NCI-H2107 (cell line): ENCODE data around the gene FBXL12.
"Not testable (repeated sequence)": the region's sequence is repeated elsewhere in the genome, so short reads cannot be mapped to it uniquely, and the experiment has no call there.

ENCODE experiments used
- DNase-seq: peaks from one replicate; lab custom pipeline; 2025; lab: John Stamatoyannopoulos, UW

Gene FBXL12

DNA sequence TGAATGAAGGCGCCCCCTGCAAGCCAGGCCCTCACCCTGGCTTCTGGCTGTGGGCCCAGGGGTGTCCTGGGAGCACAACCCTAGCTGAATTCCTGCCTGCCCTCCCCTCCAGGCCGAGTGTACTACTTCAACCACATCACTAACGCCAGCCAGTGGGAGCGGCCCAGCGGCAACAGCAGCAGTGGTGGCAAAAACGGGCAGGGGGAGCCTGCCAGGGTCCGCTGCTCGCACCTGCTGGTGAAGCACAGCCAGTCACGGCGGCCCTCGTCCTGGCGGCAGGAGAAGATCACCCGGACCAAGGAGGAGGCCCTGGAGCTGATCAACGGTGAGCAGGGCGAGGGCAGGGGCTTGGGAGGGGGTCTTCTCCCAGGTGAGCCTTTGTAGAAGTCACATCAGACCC is 19.4 kb upstream of the FBXL12 start:
- no peak for DNase-seq

DNA sequence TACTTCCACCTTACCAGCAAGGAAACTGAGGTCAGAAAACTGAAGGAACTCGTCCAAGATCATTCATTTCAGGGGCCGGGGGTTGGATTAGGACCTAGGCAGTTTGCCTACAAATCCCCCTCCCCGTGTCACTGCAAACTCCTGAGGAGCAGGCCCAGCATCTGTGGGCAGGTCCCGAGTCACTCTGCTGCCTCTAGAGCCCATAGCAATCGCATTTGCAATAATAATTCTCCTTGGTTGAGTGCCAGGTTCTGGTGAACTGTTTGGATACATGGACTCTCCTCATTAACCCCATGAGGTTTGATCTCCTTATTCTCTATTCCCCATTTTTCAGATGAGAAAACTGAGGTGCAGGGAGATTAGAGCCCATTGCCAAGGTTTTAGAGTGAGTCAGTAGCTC is 17.1 kb upstream of the FBXL12 start:
- no peak for DNase-seq

DNA sequence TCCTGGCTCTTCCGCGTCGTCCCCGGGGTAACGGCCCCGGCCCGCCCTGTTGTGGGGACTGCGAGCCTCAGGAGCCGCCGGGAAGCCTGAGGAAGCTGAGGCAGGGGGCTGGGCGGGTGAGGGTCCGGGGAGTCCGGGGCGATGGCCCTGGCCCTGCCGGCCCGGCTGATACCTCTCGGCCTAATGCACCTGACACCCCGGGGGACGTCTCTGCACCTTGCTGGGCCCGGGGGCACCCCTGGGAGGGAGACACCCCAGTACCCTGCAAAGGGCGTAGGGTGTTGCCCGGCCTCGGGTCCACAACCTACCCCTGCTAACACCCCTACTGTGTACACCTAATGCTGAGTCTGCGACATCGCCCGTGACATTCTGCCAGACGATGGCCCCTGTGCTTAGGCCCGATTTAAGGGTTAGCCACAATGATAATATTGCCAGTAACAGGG is 16.6 kb upstream of the FBXL12 start:
- no peak for DNase-seq

DNA sequence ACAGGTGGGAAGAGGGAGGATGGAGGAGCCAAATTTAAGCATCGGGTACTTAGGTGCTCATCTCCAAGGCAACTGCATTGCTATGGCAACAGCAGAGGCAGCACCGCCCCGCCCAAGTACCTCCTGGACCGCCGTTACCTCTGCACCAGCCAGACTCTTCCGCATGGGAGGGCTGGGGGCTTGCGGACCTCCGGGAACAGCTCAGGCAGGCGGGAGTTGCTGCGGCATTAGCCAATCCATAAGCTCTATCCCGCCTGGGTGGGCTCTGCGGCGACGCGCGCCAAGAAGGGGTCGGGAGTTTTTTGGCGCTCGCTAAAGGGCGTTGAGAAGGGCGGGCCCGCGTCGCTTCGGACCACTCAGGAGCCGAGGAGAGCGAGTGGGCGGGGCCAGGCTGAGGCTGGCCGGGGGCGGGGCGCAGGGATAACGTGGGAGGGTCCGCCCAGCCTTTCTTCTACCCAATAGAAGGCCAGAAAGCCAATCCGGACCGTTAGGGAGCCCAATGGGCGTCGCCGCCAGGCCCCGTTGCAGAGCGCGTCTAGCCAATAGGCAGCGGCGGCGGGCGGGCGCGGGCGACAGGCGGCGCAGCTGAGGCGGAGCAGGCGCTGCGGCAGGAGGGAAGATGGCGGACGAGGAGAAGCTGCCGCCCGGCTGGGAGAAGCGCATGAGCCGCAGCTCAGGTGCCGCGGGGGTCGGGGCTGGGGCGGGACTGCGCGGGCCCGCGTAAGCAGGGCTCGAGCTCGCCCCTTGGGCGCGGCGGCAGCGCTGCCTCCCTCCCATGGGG is 16.0 kb upstream of the FBXL12 start, which contains the start of gene PIN1:
Gene PIN1, plus strand, starts transcription at position 593 of the 781 bp plus-strand sequence. Its CDS starts 27 bp downstream, at position 620.
- DNase-seq: peak; percentile 99

DNA sequence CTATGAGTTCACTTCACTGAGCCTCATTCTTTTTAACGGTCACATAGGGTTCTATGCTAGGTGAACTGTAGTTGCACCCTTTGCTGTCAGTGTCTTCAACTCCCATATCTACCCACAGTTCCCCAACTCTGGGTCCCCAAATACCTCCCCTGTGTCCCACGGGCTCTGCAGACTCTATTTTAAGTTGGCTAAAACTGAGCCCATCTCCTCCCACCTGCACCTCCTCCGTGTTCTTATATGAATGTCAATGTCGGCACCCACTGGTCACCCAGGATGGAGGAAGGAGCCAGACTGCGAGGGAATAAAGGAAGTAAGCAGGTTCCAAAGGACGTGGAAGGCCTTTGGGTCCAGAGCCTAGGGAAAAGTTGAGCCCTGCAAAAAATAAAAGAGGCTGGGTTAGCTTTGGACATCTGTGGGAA is 15.4 kb upstream of the FBXL12 start:
- no peak for DNase-seq

DNA sequence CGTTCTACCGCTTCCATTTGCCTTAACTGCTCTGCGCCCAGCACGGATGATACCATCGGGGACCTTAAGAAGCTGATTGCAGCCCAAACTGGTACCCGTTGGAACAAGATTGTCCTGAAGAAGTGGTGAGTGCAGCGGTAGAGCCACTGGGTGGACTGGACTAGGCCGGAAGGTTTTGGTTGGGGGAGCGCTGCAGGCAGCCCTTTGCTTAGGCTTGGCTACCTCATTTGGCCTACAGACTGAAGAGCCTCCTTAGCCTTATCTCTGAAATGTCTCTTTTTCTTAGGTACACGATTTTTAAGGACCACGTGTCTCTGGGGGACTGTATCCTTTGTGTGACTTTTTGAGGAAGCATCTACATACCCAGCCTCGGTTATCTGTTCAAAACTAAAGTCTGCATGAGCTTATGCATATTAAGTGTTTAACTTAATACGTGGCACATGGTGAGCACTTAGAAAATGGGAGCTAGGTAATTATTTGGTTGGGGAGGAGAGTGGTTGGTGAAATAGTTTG is 9.7 kb upstream of the FBXL12 start:
- DNase-seq: no peak

- peak; percentile 83 for DNase-seq
These were observed 8.7 kb upstream of the FBXL12 start, which contains the start of gene UBL5 for GRCh38 chr19:9827289-9828238. Gene UBL5 (plus strand): TSS chr19:9827918. CDS start chr19:9828338, 420 bp downstream.

DNA sequence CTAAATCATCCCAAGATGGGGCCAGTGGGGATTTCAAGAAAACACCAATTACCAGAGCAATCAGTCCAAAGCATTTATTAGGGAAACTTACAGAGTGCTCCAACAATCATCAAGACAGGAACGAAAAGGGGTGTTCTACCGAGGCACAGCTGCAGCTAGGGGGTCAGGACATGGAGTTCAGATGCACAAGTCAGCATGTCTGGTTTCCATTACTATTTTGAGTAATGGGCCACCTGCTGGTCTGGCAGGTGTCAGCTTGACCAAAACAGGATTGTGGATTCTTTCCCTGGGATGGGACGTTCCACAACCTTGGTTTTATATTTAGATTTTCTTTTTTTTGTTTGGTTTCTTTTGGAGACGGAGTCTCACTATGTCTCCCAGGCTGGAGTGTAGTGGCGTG is 4.9 kb upstream of the FBXL12 start:
- DNase-seq: no peak

DNA sequence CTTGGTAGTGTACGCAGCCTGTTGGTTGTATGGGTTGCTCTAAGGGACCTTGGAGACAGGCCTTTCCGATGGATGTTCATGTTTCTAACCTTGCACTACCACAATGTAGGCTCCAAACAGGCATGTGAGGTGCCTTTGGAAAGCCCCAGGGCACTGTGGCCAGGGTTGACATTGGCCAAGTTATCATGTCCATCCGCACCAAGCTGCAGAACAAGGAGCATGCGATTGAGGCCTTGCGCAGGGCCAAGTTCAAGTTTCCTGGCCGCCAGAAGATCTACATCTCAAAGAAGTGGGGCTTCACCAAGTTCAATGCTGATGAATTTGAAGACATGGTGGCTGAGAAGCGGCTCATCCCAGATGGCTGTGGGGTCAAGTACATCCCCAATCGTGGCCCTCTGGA is 1.2 kb upstream of the FBXL12 start:
- not testable (repeated sequence) for DNase-seq

DNA sequence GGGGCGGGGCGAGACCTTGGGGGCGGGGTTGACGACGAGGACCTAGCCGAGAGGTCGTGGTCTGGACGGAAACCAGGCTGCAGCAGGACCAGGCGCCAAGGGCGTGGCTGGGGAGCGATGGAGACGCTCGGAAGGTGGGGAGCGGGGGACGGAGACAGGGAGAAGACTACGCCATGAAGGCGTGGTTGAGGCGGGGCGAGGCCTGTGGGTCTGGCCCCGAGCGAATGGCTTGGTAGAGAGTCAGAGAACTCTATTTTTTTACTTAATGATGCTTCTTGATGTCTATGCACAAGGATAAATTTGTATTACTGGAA is 674 bp upstream of the FBXL12 start:
- no peak for DNase-seq

DNA sequence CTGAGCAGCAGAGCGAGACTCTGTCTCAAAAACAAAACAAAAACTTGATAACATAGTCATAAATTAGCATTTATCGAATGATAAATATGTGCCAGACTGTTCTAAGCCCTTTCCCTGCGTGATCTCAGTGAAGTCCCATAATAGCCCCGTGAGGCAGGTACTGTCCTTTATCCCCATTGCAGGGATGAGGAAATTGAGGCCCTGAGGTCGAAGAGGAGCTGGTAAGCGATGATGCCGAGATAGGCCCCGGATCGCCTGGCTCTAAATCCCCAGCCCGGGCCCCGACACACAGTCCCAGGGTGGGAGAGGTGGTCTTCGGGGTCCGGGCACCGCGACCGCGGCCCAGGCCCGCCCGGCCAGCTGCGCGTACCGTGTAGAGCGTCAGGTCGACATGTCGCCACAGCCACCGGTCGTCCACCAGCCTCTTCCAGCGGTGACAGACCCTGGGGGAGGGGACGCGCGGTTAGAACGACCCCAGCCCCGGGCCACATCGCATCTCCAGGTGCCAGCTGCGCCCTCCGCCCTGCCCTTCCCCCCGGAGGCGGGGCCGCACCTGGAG is 625 bp downstream of the FBXL12 start:
- DNase-seq: no peak

DNA sequence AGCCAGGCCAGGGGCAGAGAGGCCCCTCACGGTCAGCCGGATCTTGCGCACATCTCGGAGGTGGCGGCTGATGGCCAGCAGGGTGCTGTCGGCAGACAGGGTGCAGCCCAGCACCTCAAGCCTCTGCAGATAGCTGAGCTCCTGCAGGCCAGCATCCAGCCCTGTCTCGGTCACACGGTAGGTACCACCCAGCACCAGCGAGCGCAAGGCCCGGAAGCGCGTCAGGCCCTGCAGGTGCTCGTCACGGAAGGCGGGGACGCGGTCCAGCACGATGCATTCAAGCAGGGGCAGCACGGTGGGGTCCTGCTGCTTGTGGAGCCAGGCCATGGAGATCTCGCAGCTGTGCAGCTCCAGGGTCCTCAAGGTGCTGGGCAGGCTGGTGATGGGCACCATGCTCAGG is 7.7 kb downstream of the FBXL12 start:
- no peak for DNase-seq

GRCh38 chr19:9808855-9809824 is 9.7 kb downstream of the FBXL12 start:
- DNase-seq: no peak

- DNase-seq: no peak
These were observed 12.1 kb downstream of the FBXL12 start for GRCh38 chr19:9806803-9807202.

DNA sequence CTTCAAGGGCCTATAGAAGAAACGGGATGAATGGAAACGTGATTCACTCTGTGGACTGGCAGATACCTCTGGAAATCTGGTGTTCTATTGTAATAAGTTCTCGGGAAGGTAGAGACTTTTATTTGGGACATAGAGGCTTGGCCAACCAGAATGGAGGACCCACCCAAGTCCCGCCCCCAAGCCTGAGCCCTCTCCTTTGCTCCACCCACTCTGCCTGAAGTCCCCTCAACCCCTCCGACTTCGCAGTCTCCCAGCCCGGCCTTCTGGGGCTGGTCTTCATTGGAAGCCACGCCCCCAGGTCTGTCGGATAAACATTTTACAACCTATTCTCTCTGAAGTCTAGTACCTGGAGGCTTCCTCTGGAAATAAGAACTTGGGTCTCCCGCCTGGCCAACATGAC is 16.9 kb downstream of the FBXL12 start:
- no peak for DNase-seq

DNA sequence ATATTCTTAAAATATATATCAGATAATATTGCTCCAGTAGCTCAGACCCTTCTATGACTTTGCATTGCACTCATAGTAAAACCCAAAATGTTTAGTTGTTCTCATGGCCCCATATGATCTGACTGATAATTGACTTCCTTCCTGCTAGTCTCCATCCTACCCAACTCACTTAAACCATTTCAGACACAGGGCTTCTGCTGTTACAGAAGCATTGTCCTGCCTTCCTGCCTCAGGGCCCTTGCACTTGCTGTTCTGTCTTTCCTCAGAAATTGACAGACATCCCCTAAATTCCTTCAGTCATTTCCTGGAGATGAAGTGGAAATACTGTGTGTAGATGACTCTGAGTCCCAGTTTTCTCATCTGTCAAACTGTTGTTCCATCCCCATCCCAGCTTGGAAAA is 19.7 kb downstream of the FBXL12 start:
- no peak for DNase-seq

- DNase-seq: no peak
These were observed 21.0 kb downstream of the FBXL12 start for GRCh38 chr19:9797871-9798270.

GRCh38 chr19:9796113-9796773 is 22.6 kb downstream of the FBXL12 start:
- peak; percentile 52 for DNase-seq

- DNase-seq: no peak
These were observed 25.7 kb downstream of the FBXL12 start for GRCh38 chr19:9793071-9793591.
